ENCODE data around the gene SIRT1. TPM values are rescaled to one million over a fixed set of nuclear protein-coding genes. Genes with fewer than 3 reads are reported as not detected.

Gene SIRT1
- total and polyA plus RNA-seq, 2 donors (not counting 3 experiments of a cell fraction or from before 2014, with no cell fraction given) = 3.7 to 14.8 TPM

DNA sequence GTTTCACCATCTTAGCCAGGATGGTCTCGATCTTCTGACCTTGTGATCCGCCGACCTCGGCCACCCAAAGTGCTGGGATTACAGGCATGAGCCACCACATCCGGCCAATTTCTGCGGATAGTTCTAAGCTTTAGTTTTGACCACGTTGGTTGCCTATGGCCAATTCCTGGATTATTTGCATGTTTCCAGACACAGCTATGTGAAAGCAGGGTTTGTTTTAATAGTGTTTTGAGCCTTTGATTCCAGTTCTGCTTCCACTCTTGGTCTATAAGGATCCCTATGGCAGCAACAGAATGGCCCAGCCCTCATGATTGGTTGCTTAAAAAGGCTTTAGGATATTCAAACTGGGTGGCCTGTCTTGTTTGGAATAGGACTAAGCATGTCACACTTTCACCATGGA lies 19.1 kb downstream of the SIRT1 start:
- Histone ChIP-seq H3K79me2 (ENCODE audit: control insufficient read depth, insufficient read depth, low read length) (peaks cover 15% of the 10 kb centered on the region), H3K9me1 (replicated peaks; ENCODE audit: control insufficient read depth, extremely low read depth, insufficient read depth, low read length) (no peaks in the 10 kb centered on the region), H3K9me3 (replicated peaks; ENCODE audit: control insufficient read depth, insufficient read depth, low read length) (no peaks in the 10 kb centered on the region), H3K4me1 (ENCODE audit: control insufficient read depth, extremely low read depth, insufficient read depth, low read length) (no peaks in the 10 kb centered on the region), H3K9ac (replicated peaks; ENCODE audit: extremely low read depth, insufficient read depth, low read length) (no peak overlapping the region), H3K4me2 (ENCODE audit: insufficient read depth, low read length) (no peak overlapping the region), H3K4me3 (replicated peaks in 1 of 3; ENCODE audit: insufficient read depth in 1 of 3, low read depth in 1 of 3, low read length in 3 of 3) (no peak overlapping the region), H4K20me1 (replicated peaks; ENCODE audit: control insufficient read depth, extremely low read depth, insufficient read depth, low read length) (no peaks in the 10 kb centered on the region), H3K27me3 (ENCODE audit: control insufficient read depth in 2 of 2, insufficient read depth in 2 of 2, low read length in 2 of 2) (no peaks in the 10 kb centered on the region), H2AFZ (ENCODE audit: low read depth, low read length) (no peak overlapping the region), H3K27ac (ENCODE audit: insufficient read depth, low read depth, low read length) (no peak overlapping the region), H3K36me3 (ENCODE audit: control insufficient read depth in 2 of 2, extremely low read depth in 1 of 2, insufficient read depth in 2 of 2, low read length in 2 of 2) (peaks cover 0 to 15% of the 10 kb centered on the region in 2 experiments)
- dilution Hi-C loops (cut with MboI; ENCODE audit: extremely low pct_ligation_motif_present, low sequenced_read_pairs) (loop anchor here (25.0 kb wide), 1 partner anchor 134 kb away; no protein-coding TSS in a partner anchor), intact Hi-C loops (cut with micrococcal nuclease) (no loop called here)
- FAIRE-seq (no peak), DNase-seq (ENCODE audit: low read depth, low spot score) (no peak)
- CTCF ChIA-PET = interaction anchor here (0.6 to 0.9 kb wide), 3 partner anchors 8 to 309 kb away, joined by 3 to 6 read pairs (median 3); no protein-coding TSS in a partner anchor
- BruUV-seq (replicated peaks) = no TSS peak
- TF ChIP-seq POLR2A (IDR thresholded peaks at IDR 0.05; ENCODE audit: low read depth, low read length) (no peak), EZH2 (IDR thresholded peaks at IDR 0.05; ENCODE audit: borderline replicate concordance, low read depth, low read length, severe bottlenecking) (no peak), MYC (IDR thresholded peaks at IDR 0.05; ENCODE audit: low read depth, low read length) (no peak), JUN (IDR thresholded peaks at IDR 0.05; ENCODE audit: borderline replicate concordance, insufficient read depth, insufficient read length, low read depth) (no peak), GATA2 (IDR thresholded peaks at IDR 0.05; ENCODE audit: insufficient read depth, insufficient read length, low read depth, low read length) (no peak), POLR2AphosphoS5 (IDR thresholded peaks at IDR 0.05; ENCODE audit: insufficient read depth, low read depth, low read length) (no peak), FOS (IDR thresholded peaks at IDR 0.05; ENCODE audit: borderline replicate concordance, insufficient read depth, low read length) (no peak), CTCF (IDR thresholded peaks at IDR 0.05; ENCODE audit: extremely low read depth in 1 of 2, insufficient read depth in 1 of 2, low read depth in 1 of 2, low read length in 2 of 2) (no peak), MAX (IDR thresholded peaks at IDR 0.05; ENCODE audit: insufficient read depth, insufficient read length) (no peak)
- POLR2A ChIA-PET = no interaction called here

Measured in endothelial cell of umbilical vein (primary cell).